ENCODE data around the gene SREBF1.

Gene SREBF1

DNA sequence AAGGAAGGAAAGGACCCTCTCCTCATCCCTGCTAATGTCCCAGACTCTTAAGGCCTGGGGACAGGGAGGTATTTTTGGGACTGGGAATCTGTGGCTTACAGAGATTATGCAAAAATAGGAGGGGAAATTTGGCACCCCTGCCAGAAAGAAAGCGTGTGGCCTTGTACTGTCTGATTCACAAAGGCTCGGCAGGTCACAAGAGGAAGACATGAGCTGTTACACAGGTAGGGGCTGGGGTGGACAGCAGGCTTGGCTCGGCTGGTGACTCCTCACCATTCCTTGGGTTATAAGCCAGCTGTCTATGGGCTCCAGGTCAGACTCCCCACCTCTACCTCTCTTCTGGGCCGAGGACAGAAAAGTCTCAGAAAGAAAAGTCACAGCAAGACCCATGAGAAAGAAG lies 20.7 kb upstream of the SREBF1 start:
- DNase-seq, result no peak

DNA sequence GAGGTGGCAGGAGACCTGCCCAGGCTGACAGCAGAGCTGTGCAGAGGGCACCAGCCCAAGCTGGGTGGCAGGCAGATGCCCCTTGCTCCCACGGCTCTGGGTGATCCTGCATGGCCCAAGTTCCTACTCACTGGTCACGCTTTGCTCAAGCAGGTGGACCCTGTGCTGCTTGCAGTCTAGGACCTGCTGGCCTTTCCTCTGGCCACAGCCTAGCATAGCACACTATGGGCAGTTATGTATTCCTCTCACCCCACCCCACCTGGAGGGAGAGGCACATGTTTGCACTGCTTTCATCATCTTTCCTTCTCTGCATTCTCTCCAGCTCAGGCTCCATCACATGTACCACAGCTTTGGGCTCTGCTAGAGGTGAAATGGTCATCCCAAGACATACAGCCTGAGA lies 19.6 kb upstream of the SREBF1 start:
- no peak for DNase-seq

- no peak for DNase-seq
Measured at GRCh38 chr17:17855976-17856375, 19.2 kb upstream of the SREBF1 start.

DNA sequence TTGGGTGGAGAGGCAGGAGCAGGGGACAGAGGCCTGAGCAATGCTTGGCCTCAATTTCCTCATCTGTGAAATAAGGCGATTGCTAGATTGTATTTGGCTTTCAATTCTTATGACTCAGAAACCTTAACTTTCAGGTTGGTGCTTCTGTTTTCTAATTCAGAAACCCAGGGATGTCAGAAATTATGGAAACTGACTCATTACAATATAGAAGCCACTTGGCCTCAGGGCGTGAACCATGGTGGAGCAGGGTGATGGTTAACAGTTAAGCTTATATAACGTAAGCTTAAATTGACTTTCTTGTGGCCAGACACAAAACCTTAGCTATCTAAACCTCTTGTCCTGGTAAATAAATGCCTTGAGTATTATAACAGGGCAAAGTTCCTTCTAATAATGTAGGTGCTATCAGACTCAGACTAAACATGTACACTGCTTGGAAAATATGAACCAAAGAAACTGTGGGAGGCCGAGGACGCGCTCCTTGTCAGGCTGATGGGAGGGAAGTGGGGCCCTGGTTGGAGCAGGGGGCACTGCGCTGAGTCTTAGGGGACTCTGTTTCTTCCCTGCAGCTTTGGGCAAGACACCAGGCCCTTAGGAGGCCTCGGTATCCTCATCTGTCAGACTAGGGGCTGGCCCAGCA lies 17.1 kb upstream of the SREBF1 start:
- no peak for DNase-seq

DNA sequence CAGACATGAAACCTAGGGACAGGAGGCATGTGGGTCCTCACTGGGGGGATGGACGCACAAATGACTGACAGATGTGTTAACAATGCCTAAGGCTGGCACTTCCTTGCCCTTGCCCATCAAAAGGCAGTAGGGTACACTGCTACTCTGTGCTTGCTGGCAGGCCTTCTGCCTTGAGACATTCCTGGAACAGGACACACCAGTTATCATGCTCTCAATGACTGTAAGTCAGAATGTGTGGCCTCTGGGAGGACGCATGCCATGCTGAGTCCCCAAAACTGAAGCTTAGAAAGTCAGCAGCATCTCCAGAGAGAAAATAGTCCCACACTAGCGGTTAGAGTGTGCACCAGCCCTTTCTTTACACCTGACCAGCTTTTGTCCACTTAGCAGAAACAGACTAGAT lies 16.1 kb upstream of the SREBF1 start:
- DNase-seq, result no peak

GRCh38 chr17:17851103-17852002 lies 14.6 kb upstream of the SREBF1 start:
- DNase-seq, result no peak

GRCh38 chr17:17849845-17850373 lies 13.1 kb upstream of the SREBF1 start:
- DNase-seq, result peak; percentile 54

GRCh38 chr17:17849147-17849820 lies 12.5 kb upstream of the SREBF1 start:
- DNase-seq, result peak; percentile 38

DNA sequence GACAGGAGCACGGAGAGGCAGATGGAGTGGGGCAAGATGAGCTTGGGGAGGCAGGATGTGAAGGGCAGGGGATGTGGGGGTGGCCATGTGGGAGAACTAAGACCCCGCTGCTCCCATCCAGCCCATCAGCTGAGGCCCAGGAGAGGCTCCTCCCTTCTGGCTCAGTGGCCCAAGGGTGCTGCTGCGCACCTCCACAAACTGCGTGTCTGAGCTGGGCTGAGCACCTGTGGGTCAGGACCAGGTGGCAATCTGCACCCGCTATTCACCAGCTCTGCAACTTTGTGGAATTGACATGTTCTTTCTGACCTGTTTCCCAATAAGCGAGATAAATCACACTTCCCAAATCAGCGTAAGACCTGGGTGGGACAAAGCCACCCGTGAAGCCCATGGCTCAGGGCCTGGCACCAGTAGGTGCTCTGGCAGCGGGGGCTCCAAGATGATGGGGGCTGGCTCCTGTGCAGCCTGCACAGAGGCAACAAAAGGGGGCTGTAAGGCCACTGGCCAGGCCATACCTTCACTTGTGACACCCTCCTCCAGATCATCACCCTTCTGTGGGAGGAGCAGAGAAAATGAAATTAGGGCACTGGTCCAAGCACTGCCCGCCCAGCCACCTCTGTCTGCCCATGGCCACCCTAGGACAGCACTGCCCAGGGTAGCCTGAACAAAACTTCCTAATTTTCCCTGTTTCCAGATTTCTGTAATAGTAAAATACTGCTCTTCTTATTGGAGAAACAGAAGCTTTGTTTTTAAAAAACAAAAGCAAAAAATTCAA lies 11.7 kb upstream of the SREBF1 start:
- no peak for DNase-seq

GRCh38 chr17:17847726-17848125 lies 10.9 kb upstream of the SREBF1 start:
- DNase-seq, result no peak

- DNase-seq, result no peak
Measured at GRCh38 chr17:17847118-17847689, 10.4 kb upstream of the SREBF1 start.

DNA sequence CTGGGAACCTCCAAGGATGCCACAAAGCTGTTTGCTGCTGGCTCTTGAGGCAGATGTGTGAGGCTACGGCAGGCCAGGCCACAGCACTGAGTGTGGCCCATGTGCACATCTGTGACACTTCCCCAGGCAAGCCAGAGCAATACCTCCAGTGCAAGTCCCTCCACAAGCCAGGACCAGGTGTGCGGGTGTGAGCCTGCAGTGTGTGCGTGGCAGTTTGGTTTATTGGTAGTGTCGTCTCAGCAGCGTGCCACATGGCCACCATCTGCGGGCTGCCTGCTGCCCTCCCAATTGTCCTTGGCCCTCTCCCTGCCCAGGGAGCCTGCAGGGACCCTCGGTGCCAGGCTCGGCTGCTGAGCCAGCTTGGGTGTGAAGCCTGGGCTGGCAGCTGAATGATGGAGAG lies 9.9 kb upstream of the SREBF1 start:
- no peak for DNase-seq

- DNase-seq, result no peak
Measured at GRCh38 chr17:17846003-17846402, 9.2 kb upstream of the SREBF1 start.

DNA sequence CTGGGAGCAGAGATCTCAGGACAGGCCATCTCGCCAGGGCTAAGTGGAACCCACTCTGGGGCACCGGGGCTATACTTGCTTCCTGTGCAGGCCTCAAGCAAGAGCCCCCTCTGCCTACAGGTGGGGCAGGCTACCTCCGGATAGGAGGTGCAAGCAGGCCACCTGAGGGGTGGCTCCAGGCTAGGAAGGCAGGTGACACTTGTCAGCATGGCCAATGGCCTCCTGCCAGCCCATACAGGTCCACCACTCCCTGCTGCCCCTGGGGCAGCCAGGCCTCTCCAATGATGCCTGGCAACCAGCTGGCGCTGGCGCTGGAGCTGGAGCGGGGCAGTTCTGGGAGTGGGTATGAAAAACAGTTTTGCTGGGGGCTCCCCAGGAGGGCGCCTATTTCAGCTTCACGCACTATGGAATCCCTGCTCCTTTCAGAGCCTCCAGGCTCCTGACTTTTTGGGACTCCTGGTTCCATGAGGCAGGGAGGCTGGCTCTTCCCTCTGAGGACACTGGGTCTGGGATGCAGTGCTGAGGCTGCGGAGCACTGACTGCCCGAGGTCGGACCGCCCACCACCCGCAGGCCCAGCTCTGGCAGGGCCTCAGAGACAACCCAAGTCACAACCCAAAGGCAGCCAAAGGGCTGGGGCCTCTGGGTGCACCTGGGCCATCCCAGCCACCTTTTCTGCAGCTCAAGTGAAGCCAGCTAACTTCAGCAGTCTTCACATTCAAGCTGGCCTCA lies 8.4 kb upstream of the SREBF1 start:
- no peak for DNase-seq

DNA sequence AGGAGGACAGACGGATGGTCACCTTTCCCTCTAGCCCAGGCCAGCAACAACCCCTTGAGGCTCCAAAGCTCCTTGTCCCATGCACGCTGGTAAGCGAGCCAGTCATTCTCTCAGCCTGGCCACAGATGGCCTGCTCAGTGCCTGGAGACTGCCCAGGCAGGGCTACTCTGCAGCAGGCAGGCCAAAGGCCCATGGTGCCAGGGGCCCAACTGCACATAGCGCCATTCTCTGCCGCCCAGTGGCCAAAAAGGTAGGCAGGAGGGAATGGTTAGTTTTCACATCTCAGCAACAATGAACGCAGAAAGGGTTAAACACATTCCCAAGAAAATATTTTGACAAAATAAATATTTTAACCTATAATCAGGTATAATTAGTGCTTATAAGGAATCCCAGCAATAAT lies 7.7 kb upstream of the SREBF1 start:
- no peak for DNase-seq

DNA sequence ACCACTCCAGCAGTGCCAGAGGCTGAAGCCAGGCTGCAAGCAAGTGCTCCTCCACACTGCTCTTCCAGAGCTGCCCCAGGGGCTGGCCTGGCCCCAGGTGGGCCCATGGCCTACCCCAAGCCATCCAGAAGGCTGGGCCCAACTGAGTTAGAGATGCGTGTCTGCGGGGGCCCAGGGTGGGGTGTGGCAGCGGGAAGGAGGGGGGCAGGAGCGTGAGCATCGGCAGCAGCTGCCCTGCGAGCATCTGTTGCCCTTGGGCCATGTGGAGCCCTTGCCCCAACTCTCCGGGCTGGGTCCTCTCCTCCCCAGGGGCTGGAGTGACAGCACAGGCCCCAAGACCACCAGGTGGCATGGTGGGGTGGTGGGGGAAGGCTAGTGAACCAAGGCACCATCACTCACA lies 7.3 kb upstream of the SREBF1 start:
- no peak for DNase-seq

- no peak for DNase-seq
Measured at GRCh38 chr17:17843096-17843495, 6.3 kb upstream of the SREBF1 start.

DNA sequence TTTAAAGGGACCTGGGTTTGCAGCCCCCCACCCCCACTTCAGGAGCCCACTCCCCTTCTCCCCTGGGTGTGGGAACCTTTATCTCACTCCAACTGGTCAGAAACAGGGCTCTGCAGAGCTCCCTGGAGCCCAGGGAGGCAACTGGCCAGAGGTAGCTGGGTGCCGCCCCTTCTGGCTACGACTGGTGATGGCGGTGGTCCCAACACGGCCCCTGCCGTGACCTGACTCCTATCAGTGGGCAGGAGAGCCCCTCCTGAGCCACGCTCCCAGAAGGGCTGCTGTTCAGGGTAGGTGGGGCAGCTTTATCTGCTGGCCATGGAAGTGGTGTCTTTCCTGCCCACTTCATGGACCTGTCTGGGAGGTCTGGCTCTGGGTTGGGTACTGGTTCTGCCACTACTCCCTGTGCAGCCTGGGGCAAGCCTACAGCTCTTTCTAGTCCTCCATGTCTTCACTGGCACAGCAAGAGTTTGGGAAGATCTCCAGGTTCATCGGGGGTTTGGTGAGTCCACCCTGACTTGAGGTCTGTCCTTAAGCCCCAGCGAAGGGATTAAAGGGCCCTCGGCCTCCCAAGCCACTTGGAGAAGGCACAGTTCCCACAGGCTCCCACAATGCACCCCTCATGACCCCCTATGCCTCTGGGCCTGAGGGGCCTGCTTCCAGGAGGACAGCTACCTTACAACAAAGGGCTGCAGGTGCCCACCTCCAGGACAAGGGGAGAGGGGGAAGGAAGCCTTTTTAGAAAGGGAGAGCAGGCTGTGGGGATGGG lies 5.5 kb upstream of the SREBF1 start:
- DNase-seq, result no peak

- DNase-seq, result no peak
Measured at GRCh38 chr17:17841601-17842025, 4.8 kb upstream of the SREBF1 start.

DNA sequence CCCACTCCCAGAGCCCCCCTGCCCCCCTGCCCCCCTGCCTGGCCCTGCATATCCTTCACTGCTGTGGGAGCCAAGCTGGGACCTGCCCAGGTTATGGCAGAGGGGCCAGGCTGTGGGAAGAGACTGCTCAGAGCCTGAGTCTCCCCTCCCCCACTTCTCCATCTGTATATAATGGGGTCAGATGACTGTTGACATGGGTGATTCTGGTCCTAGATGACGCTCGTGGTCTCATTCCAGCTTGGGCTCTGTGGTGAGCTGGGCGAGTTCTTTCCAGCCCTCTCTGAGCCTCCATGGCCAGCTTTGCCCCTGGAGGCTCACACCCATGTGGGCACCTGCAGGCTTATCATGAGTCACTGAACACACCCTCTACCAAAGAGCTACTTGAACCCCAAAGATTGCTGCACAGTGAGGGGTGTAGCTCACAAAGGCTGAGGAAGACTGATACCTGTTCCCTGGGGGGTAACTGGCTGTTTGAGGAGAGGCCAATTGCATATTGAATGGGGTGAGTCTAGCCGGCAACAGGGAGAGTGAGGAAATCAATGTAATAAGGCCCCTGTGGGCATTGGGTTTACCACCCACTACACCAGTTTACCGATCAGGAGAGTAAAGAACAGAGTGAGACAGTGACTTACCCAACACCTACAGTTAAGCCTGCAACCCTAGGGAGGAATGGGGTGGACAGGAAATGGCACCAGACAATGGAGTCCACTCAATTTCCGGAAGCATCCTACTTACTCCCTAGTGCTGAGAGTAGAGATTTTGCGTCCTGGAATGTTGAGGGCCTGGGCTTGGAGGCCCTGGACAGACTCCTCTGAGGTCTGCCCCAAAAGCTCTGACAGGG lies 4.2 kb upstream of the SREBF1 start:
- peak; percentile 28 for DNase-seq

Data from fibroblast of skin of right biceps (primary cell).